OCI-LY3 (cell line): Measurements from ENCODE around the gene ADCY5.

Experiments used
- EZH2phosphoT487 ChIP-seq: fragments of 200-600 bp; shearing (Covaris generic); IDR thresholded peaks from 2 replicates; pipeline ENCODE4 v1.6.1; 2018; ENCODE audit warnings: antibody characterized with exemption, mixed run types, low read depth
- TF ChIP-seq, protein P1 (sequence below): fragments of 200-600, 300-600 bp; sonication (generic); IDR thresholded peaks from 2 replicates; pipeline ENCODE4 v1.5.1; 2014; ENCODE audit warnings: antibody characterized with exemption, low read length, low read depth

GRCh38 chr3:123307064-123307463 is 141.8 kb downstream of the ADCY5 start:
- TF ChIP-seq, protein P1, sequence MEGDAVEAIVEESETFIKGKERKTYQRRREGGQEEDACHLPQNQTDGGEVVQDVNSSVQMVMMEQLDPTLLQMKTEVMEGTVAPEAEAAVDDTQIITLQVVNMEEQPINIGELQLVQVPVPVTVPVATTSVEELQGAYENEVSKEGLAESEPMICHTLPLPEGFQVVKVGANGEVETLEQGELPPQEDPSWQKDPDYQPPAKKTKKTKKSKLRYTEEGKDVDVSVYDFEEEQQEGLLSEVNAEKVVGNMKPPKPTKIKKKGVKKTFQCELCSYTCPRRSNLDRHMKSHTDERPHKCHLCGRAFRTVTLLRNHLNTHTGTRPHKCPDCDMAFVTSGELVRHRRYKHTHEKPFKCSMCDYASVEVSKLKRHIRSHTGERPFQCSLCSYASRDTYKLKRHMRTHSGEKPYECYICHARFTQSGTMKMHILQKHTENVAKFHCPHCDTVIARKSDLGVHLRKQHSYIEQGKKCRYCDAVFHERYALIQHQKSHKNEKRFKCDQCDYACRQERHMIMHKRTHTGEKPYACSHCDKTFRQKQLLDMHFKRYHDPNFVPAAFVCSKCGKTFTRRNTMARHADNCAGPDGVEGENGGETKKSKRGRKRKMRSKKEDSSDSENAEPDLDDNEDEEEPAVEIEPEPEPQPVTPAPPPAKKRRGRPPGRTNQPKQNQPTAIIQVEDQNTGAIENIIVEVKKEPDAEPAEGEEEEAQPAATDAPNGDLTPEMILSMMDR: no peak
- no peak for TF ChIP-seq EZH2phosphoT487
